ENCODE data around the gene PIH1D1.
A peak's percentile ranks its signal among the peaks of the same experiment; 100 is the strongest.

PIH1D1 gene

DNA sequence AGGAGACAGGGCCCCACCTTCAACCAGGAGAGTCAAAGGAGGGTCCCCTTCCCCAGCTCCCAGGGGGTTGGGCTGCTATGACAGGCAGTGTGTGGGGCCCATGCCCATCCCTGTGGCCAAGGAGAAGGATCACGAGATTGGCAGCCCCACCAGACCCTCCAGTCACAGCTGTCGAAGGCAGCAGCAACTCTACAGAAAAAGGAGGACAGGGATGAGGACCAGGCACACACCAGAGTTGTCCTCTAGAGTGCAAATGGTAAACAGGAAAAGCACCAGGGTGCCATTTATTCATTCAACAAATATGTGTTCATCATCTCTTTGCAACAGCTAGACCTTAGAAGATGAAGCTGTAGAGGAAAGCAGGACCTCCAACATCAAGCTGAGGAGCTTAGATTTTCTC is 32.4 kb downstream of the PIH1D1 start:
- TF ChIP-seq, protein P1, sequence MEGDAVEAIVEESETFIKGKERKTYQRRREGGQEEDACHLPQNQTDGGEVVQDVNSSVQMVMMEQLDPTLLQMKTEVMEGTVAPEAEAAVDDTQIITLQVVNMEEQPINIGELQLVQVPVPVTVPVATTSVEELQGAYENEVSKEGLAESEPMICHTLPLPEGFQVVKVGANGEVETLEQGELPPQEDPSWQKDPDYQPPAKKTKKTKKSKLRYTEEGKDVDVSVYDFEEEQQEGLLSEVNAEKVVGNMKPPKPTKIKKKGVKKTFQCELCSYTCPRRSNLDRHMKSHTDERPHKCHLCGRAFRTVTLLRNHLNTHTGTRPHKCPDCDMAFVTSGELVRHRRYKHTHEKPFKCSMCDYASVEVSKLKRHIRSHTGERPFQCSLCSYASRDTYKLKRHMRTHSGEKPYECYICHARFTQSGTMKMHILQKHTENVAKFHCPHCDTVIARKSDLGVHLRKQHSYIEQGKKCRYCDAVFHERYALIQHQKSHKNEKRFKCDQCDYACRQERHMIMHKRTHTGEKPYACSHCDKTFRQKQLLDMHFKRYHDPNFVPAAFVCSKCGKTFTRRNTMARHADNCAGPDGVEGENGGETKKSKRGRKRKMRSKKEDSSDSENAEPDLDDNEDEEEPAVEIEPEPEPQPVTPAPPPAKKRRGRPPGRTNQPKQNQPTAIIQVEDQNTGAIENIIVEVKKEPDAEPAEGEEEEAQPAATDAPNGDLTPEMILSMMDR (IDR thresholded peaks at IDR 0.05; ENCODE audit: extremely low read depth, missing control alignments), result no peak
- no peak for DNase-seq (ENCODE audit: low spot score)

DNA sequence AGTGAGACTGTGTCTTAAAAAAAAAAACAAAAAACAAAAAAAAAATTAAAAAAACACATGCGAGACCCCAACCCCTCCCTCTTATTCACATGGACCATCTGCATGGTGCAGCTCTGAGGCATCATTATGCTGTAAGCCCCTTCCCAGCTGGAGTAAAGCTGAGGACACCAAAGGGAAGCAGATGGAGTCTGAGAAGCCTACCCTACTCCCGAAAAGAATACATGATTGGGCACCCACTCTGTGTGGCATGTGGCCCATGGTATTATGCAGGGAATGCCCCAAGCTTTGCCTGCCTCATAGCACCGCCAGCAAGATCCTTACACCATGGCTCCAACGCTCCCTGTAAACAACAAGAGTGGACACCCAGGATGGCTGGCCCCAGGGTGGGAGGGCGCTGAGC is 33.1 kb downstream of the PIH1D1 start:
- DNase-seq (ENCODE audit: low spot score), result no peak
- TF ChIP-seq, protein P1 (IDR thresholded peaks at IDR 0.05; ENCODE audit: extremely low read depth, missing control alignments), result no peak

GRCh38 chr19:49417088-49417487 is 34.5 kb downstream of the PIH1D1 start:
- TF ChIP-seq, protein P1 (IDR thresholded peaks at IDR 0.05; ENCODE audit: extremely low read depth, missing control alignments), result no peak
- peak; percentile 12 for DNase-seq (ENCODE audit: low spot score)

DNA sequence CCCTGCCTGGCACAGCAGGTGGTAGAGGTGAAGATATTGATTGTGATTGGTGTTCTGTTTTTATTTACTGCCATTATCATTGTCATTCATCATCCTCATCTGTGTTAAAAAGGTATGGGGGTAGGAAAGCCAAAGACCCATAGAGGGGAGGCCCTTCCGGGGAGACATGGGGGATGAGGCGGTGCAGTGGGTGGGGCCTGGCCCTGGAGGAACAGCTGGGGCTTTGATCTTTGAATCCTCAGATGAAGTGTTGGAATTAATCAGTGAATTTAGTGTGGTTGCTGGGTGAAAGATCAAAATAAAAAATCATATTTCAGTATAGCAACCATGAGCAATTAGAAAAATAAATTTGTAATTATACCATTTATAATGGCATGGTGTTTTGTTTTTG is 35.8 kb downstream of the PIH1D1 start:
- TF ChIP-seq, protein P1 (IDR thresholded peaks at IDR 0.05; ENCODE audit: extremely low read depth, missing control alignments), result no peak
- peak; percentile 11 for DNase-seq (ENCODE audit: low spot score)

DNA sequence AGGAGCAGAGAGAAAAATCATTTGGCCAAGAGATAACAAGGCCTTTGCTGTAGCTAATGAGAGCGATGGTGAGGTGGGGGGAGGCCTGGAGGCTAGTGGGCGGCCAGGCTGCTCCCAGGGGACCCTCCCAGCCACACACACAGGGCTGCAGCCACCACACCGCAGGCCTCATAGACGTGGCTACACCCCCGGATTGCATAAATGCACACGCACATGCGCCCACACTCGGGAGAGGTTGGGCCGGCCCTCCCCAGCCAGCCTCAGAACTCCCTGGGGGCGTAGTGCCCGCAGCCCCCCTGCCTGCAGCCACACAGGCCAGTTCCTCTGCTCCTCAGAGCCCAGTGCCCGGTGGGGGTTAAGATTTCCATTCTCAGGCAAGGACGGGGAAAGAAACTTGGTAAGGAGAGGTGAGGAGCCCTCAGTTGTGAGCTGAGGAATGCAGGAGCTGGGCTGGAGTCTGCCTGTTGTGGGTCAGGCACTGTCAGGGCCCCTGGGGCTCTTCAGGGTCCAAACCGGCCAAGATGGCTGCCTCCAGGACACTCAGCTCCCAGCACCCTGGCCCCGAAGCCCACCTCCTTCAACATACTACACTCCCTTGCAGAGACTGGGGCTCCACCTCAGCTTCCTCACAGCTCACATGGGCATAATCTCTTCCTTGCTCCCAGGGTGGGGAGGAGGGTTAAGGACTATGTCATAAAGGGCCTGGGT is 36.4 kb downstream of the PIH1D1 start:
- TF ChIP-seq, protein P1 (IDR thresholded peaks at IDR 0.05; ENCODE audit: extremely low read depth, missing control alignments), result no peak
- peak; percentile 81 for DNase-seq (ENCODE audit: low spot score)

DNA sequence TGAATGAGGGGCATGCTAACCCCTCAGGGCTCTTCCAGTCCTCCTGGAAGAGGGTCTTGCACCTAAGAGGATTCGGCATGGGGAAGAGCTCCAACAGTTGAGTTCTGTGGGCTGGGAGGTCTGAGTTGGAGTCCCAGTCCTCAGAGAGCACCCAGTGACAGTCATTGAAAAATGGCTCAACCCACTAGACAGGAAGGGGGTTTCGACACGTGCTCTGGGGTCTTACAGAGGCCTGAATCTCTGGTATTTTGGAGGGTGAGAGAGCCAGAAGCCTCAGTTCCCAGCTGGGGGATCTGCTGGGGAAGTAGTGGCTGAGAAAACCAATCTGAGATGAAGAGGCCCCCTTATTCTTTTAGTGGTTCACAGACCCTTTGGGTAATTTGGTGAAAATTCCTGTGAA is 37.4 kb downstream of the PIH1D1 start:
- DNase-seq (ENCODE audit: low spot score), result peak; percentile 19
- TF ChIP-seq, protein P1 (IDR thresholded peaks at IDR 0.05; ENCODE audit: extremely low read depth, missing control alignments), result no peak

DNA sequence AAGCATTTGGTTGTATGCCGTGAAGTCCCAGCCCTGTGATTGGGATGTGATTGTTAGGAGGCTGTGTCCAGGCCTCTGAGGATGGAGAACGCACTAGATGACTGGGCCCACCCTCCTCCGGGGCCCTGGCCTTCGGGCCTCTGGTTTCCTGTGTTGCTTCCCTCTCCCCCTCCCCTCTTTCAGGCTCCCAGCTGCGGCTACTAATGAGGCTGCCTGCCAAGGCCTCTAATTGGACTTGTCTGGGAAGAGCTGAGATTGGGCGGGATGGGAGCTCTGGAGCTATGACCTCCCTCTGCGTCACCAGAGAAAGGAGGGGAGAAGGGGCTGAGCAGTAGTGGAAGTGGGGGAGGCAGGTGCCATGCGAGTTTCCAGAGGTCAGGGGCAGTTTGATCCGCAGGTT is 38.3 kb downstream of the PIH1D1 start:
- DNase-seq (ENCODE audit: low spot score), result no peak
- TF ChIP-seq, protein P1 (IDR thresholded peaks at IDR 0.05; ENCODE audit: extremely low read depth, missing control alignments), result no peak

All from GM20000 (cell line).